ENCODE results near the gene NCSTN.

DNA sequence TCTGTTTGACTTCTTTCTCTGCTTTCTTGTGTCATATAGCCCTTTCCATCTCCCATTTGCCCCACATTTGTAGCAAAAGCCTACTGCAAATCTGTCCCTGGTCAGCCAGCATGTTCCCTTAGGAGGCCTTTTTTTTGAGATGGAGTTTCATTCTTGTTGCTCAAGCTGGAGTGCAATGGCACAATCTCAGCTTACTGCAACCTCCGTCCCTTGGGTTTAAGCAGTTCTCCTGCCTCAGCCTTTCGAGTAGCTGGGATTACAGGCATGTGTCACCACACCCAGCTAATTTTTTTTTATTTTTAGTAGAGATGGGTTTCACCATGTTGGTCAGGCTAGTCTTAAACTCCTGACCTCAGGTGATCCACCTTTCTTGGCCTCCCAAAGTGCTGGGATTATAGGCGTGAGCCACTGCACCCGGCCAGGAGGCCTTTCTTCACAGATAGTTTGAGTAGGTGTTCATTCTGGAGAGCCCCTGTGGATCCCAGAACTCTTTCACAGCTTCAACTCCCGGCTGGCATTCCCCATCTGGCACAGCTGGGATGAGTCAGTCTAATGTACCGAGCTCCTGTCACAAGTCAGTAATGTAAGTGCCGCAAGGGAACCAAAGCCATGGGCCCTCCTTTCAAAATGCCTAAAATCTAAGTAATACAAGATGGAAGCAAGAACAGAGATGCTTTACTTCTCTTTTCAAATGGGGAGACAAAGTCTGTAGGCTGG, 14.3 kb downstream of the NCSTN start:
- TF ChIP-seq, protein P1, sequence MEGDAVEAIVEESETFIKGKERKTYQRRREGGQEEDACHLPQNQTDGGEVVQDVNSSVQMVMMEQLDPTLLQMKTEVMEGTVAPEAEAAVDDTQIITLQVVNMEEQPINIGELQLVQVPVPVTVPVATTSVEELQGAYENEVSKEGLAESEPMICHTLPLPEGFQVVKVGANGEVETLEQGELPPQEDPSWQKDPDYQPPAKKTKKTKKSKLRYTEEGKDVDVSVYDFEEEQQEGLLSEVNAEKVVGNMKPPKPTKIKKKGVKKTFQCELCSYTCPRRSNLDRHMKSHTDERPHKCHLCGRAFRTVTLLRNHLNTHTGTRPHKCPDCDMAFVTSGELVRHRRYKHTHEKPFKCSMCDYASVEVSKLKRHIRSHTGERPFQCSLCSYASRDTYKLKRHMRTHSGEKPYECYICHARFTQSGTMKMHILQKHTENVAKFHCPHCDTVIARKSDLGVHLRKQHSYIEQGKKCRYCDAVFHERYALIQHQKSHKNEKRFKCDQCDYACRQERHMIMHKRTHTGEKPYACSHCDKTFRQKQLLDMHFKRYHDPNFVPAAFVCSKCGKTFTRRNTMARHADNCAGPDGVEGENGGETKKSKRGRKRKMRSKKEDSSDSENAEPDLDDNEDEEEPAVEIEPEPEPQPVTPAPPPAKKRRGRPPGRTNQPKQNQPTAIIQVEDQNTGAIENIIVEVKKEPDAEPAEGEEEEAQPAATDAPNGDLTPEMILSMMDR (IDR thresholded peaks at IDR 0.05; ENCODE audit: low read depth, low read length): no peak
- no peak for TF ChIP-seq EZH2phosphoT487 (IDR thresholded peaks at IDR 0.05; ENCODE audit: low read depth)

Data from OCI-LY3 (cell line).